ENCODE results near the gene TULP3.

The TULP3 gene

DNA sequence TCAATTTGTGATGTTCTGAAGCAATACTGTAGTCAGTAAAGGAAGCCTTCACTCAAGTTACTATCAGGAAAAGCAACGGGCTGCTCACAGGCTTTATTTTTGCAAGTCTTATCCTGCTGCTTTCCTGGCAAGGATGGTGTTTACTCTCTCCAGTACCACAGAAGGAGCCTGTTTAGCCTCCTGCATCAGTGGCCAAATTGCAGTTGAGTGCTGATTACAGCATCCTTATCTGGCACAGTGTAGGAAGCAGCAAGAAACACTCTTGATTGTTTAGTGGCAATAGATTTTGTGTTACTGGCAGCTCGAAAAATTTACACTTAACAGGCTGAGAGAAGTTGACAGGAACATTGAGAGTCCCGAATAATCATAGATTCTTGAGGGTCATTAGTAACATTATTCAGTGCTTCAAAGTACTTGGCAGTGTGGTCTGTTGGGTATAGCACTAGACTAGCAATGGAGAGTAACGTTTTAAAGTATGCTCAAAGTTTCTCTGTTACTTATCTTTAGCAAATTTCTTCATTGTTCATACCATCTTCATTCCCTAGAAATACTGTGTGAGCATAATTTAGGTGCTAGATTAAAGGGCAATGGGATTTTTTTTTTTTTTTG lies 11.7 kb downstream of the TULP3 start:
- no peaks in the 10 kb centered on the region for H3K27me3 Mint-ChIP-seq (ENCODE audit: low read depth, poor library complexity)
- TF ChIP-seq, protein P1, sequence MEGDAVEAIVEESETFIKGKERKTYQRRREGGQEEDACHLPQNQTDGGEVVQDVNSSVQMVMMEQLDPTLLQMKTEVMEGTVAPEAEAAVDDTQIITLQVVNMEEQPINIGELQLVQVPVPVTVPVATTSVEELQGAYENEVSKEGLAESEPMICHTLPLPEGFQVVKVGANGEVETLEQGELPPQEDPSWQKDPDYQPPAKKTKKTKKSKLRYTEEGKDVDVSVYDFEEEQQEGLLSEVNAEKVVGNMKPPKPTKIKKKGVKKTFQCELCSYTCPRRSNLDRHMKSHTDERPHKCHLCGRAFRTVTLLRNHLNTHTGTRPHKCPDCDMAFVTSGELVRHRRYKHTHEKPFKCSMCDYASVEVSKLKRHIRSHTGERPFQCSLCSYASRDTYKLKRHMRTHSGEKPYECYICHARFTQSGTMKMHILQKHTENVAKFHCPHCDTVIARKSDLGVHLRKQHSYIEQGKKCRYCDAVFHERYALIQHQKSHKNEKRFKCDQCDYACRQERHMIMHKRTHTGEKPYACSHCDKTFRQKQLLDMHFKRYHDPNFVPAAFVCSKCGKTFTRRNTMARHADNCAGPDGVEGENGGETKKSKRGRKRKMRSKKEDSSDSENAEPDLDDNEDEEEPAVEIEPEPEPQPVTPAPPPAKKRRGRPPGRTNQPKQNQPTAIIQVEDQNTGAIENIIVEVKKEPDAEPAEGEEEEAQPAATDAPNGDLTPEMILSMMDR (IDR thresholded peaks at IDR 0.05), result no peak
- H3K27ac Mint-ChIP-seq, result no peak overlapping the region
- no peaks in the 10 kb centered on the region for H3K9me3 Mint-ChIP-seq
- no peak overlapping the region for H3K4me3 Mint-ChIP-seq
- peaks cover 6% of the 10 kb centered on the region for H3K4me1 Mint-ChIP-seq
- no peak for DNase-seq
- peaks cover 11% of the 10 kb centered on the region for H3K36me3 Mint-ChIP-seq (ENCODE audit: low read depth)

DNA sequence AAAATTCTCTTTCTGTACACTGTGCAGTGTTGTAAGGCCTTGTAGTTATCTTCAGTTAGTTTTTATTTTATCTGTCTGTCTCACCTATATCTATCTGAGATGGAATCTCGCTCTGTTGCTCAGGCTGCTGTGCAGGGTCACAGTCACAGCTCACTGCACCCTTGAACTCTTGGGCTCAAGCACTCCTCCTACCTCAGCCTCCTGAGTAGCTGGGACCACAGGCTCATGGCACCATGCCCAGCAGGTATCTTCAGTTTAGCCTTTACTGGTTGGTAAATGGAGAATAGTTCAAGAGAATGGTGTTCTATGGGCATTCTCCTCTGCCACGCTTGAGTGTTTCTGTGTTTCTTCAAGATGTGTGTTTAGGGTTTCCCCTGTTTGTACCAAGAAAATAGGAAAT lies 13.6 kb downstream of the TULP3 start:
- TF ChIP-seq, protein P1 (IDR thresholded peaks at IDR 0.05), result no peak
- DNase-seq, result no peak
- Mint-ChIP-seq H3K9me3 (no peaks in the 10 kb centered on the region), H3K27me3 (ENCODE audit: low read depth, poor library complexity) (no peaks in the 10 kb centered on the region), H3K4me1 (peaks cover 6% of the 10 kb centered on the region), H3K36me3 (ENCODE audit: low read depth) (peaks cover 7% of the 10 kb centered on the region), H3K27ac (no peak overlapping the region), H3K4me3 (no peak overlapping the region)

DNA sequence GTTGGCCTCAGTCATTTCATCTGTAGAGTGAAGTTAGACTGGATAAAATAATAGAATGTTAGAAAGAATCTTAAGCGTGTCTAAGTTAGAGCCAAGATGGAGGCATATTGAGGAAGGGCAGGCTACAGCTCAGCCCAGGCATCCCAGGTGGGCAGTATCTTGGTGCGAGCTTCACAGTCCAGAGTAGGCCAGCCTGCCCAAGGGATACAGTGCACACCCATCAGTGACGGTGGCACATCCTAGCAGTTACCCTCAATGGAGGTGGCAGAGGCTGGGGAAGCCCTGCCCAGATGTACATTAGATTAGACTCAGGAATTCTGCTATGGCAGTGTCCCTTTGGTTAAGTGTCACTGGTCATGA lies 21.5 kb downstream of the TULP3 start:
- Mint-ChIP-seq H3K9me3 (no peaks in the 10 kb centered on the region), H3K36me3 (ENCODE audit: low read depth) (peaks cover 66% of the 10 kb centered on the region), H3K27ac (no peak overlapping the region), H3K4me3 (no peak overlapping the region), H3K27me3 (ENCODE audit: low read depth, poor library complexity) (no peaks in the 10 kb centered on the region), H3K4me1 (no peaks in the 10 kb centered on the region)
- TF ChIP-seq, protein P1 (IDR thresholded peaks at IDR 0.05), result no peak
- DNase-seq, result no peak

DNA sequence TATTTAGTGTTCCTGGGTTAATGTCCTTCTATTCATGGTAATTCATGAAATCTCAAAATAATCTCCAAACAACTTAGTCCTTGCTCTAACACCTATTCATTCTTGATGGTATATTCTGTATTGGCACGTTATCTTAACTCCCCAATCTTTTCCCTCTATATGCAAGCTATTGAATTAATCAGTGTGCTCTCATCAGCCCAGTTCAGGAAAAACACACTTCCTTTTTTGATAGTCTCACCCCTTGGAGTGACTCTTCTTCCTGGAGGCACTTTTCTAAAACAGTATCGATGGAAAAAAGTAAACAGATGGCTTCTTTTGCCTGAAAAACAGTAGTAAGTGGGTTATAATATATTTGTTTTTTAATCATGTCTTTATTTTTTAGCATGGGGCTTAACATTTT lies 28.6 kb downstream of the TULP3 start:
- no peak overlapping the region for H3K27ac Mint-ChIP-seq
- TF ChIP-seq, protein P1 (IDR thresholded peaks at IDR 0.05), result no peak
- H3K4me1 Mint-ChIP-seq, result no peaks in the 10 kb centered on the region
- H3K4me3 Mint-ChIP-seq, result no peak overlapping the region
- peaks cover 3% of the 10 kb centered on the region for H3K27me3 Mint-ChIP-seq (ENCODE audit: low read depth, poor library complexity)
- no peak for DNase-seq
- H3K36me3 Mint-ChIP-seq (ENCODE audit: low read depth), result peaks cover 78% of the 10 kb centered on the region
- no peaks in the 10 kb centered on the region for H3K9me3 Mint-ChIP-seq

DNA sequence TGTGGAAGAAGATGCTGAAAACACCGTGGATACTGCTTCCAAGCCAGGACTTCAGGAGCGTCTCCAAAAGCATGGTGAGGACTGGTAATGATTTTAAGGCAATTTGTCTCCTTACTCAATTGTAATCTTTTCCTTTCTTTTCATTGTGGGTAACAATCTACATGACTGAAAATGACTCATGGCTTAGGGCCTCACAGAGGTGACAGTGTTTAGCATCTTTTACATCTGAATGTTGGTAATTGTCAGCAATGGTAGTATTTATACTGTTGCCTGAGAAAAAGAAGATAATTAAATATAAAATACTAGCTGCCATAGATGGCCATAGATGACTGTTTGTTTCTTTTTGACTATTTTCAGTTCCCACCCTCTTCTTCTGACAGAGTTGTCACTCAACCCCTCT lies 31.6 kb downstream of the TULP3 start:
- TF ChIP-seq, protein P1 (IDR thresholded peaks at IDR 0.05), result no peak
- no peaks in the 10 kb centered on the region for H3K9me3 Mint-ChIP-seq
- H3K4me3 Mint-ChIP-seq, result no peak overlapping the region
- no peak for DNase-seq
- peaks cover 3% of the 10 kb centered on the region for H3K27me3 Mint-ChIP-seq (ENCODE audit: low read depth, poor library complexity)
- H3K4me1 Mint-ChIP-seq, result no peaks in the 10 kb centered on the region
- peaks cover 73% of the 10 kb centered on the region for H3K36me3 Mint-ChIP-seq (ENCODE audit: low read depth)
- H3K27ac Mint-ChIP-seq, result peak overlapping the region; percentile 49

DNA sequence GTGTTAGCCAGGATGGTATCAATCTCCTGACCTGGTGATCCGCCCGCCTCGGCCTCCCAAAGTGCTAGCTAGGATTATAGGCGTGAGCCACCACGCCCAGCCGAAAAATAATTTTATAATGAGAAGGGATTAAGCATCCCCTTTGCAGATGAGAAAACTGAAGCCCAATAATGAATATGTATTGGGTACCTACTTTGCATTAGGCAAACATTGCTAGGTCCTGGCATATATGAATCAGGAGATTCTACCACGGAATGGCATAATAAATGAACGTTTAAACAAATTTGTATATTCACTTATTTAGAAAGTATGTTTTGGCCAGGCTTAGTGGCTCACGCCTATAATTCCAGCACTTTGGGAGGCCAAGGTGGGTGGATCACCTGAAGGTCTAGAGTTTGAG lies 32.4 kb downstream of the TULP3 start:
- no peak for DNase-seq
- H3K4me1 Mint-ChIP-seq, result no peaks in the 10 kb centered on the region
- H3K9me3 Mint-ChIP-seq, result no peaks in the 10 kb centered on the region
- no peak overlapping the region for H3K4me3 Mint-ChIP-seq
- TF ChIP-seq, protein P1 (IDR thresholded peaks at IDR 0.05), result no peak
- H3K27me3 Mint-ChIP-seq (ENCODE audit: low read depth, poor library complexity), result peaks cover 3% of the 10 kb centered on the region
- H3K27ac Mint-ChIP-seq, result no peak overlapping the region
- peaks cover 79% of the 10 kb centered on the region for H3K36me3 Mint-ChIP-seq (ENCODE audit: low read depth)

Data from nephron progenitor cell (in vitro differentiated cells).